ENCODE measurements around the gene RNF168. TPM values are rescaled to one million over a fixed set of nuclear protein-coding genes. Genes with fewer than 3 reads are reported as not detected.

The RNF168 gene
- total RNA-seq, 1 experiment from 2014 or later = 66.1 TPM

DNA sequence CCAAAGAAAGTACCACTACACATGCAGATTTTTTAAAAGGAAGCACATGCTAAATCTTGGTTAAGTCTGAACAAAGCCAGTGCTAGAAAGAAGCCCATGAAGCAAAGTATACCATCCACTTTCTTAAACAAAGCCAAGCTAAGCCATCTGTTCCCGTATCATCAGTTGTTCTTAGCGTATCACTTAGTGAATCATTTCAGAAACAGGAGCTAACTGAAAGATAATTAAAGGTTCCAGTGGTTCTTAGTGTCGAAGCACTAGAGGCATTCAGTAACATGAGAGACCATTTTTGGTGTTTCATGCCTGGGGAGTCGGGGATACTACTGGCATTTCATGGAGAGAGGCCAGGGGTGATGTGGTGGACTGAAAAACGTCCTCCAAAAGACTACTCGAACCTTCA lies 84.2 kb downstream of the RNF168 start (continued):
- TF ChIP-seq, protein P1, sequence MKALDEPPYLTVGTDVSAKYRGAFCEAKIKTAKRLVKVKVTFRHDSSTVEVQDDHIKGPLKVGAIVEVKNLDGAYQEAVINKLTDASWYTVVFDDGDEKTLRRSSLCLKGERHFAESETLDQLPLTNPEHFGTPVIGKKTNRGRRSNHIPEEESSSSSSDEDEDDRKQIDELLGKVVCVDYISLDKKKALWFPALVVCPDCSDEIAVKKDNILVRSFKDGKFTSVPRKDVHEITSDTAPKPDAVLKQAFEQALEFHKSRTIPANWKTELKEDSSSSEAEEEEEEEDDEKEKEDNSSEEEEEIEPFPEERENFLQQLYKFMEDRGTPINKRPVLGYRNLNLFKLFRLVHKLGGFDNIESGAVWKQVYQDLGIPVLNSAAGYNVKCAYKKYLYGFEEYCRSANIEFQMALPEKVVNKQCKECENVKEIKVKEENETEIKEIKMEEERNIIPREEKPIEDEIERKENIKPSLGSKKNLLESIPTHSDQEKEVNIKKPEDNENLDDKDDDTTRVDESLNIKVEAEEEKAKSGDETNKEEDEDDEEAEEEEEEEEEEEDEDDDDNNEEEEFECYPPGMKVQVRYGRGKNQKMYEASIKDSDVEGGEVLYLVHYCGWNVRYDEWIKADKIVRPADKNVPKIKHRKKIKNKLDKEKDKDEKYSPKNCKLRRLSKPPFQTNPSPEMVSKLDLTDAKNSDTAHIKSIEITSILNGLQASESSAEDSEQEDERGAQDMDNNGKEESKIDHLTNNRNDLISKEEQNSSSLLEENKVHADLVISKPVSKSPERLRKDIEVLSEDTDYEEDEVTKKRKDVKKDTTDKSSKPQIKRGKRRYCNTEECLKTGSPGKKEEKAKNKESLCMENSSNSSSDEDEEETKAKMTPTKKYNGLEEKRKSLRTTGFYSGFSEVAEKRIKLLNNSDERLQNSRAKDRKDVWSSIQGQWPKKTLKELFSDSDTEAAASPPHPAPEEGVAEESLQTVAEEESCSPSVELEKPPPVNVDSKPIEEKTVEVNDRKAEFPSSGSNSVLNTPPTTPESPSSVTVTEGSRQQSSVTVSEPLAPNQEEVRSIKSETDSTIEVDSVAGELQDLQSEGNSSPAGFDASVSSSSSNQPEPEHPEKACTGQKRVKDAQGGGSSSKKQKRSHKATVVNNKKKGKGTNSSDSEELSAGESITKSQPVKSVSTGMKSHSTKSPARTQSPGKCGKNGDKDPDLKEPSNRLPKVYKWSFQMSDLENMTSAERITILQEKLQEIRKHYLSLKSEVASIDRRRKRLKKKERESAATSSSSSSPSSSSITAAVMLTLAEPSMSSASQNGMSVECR (CRISPR knock-in tag; IDR thresholded peaks at IDR 0.05; ENCODE audit: borderline replicate concordance) = no peak

Other genes with a start within 250 kb of the RNF168 start
- 22.4 to 28.5 TPM (median 23.5 TPM) in 3 replicates for gene PCYT1A, start 216.0 kb downstream of the RNF168 start, total RNA-seq (2021)
- 10.0 to 13.6 TPM (median 11.4 TPM) in 3 replicates for gene DYNLT2B, start 185.5 kb downstream of the RNF168 start, total RNA-seq (2021)
- gene TM4SF19, start 165.4 kb downstream of the RNF168 start, total RNA-seq (2021) = not detected in 3 replicates
- gene UBXN7, start 71.3 kb downstream of the RNF168 start, total RNA-seq (2021) = 99.6 to 110 TPM (median 109 TPM) in 3 replicates
- gene SMCO1, start 11.6 kb upstream of the RNF168 start, total RNA-seq (2021) = not detected in 3 replicates
- 20.0 to 21.4 TPM (median 21.1 TPM) in 3 replicates for gene WDR53, start 64.8 kb upstream of the RNF168 start, total RNA-seq (2021)
- 15.0 to 16.1 TPM (median 15.4 TPM) in 3 replicates for gene FBXO45, start 64.9 kb upstream of the RNF168 start, total RNA-seq (2021)
- 3.1 to 5.1 TPM (median 4.9 TPM) in 3 replicates for gene NRROS, start 135.9 kb upstream of the RNF168 start, total RNA-seq (2021)
- 1.4 to 1.5 TPM (median 1.4 TPM) in 3 replicates for gene CEP19, start 208.5 kb upstream of the RNF168 start, total RNA-seq (2021)
- gene PIGX, start 208.6 kb upstream of the RNF168 start, total RNA-seq (2021) = 12.8 to 16.6 TPM (median 16.5 TPM) in 3 replicates
- 47.3 to 50.7 TPM (median 50.0 TPM) in 3 replicates for gene PAK2, start 236.1 kb upstream of the RNF168 start, total RNA-seq (2021)